ENCODE data around the gene MSANTD1. TPM values are rescaled to one million over a fixed set of nuclear protein-coding genes. Genes with fewer than 3 reads are reported as not detected.

The MSANTD1 gene
- total and polyA plus RNA-seq, 4 donors = 0.05 to 1.2 (median 0.23) TPM; not detected in 1

- no peak overlapping the region for H3K9ac ChIP-seq (ENCODE audit: low read depth in 1 of 2, low read length in 2 of 2)
- H3K27ac ChIP-seq (ENCODE audit: low read depth in 1 of 2, low read length in 2 of 2) = no peak overlapping the region
- H3K9me3 ChIP-seq (ENCODE audit: control insufficient read depth in 4 of 4, low read length in 3 of 4) = no peaks in the 10 kb centered on the region
- H3K27me3 ChIP-seq (ENCODE audit: control insufficient read depth in 4 of 4, insufficient read depth in 4 of 4, low read length in 3 of 4) = no peaks in the 10 kb centered on the region
- WGBS = 93% methylated on average over 15 of the region's 15 CpGs
- H3K36me3 ChIP-seq (ENCODE audit: control insufficient read depth in 4 of 4, insufficient read depth in 3 of 4, low read depth in 1 of 4, low read length in 3 of 4) = no peaks in the 10 kb centered on the region
- TF ChIP-seq GABPA (IDR thresholded peaks at IDR 0.05 in 1 of 2, conservative IDR thresholded peaks at IDR 0.05 in 1 of 2) (no peak), HNF4G (IDR thresholded peaks at IDR 0.05) (no peak), ATF3 (IDR thresholded peaks at IDR 0.05) (no peak), NR2F2 (IDR thresholded peaks at IDR 0.05) (no peak), SP1 (IDR thresholded peaks at IDR 0.05) (no peak), FOXA1 (IDR thresholded peaks at IDR 0.05) (no peak), EGR1 (IDR thresholded peaks at IDR 0.05; ENCODE audit: low read depth in 2 of 2) (no peak), FOXA2 (IDR thresholded peaks at IDR 0.05) (no peak), HNF4A (conservative IDR thresholded peaks at IDR 0.05) (no peak)
- TF ChIP-seq, protein P1, sequence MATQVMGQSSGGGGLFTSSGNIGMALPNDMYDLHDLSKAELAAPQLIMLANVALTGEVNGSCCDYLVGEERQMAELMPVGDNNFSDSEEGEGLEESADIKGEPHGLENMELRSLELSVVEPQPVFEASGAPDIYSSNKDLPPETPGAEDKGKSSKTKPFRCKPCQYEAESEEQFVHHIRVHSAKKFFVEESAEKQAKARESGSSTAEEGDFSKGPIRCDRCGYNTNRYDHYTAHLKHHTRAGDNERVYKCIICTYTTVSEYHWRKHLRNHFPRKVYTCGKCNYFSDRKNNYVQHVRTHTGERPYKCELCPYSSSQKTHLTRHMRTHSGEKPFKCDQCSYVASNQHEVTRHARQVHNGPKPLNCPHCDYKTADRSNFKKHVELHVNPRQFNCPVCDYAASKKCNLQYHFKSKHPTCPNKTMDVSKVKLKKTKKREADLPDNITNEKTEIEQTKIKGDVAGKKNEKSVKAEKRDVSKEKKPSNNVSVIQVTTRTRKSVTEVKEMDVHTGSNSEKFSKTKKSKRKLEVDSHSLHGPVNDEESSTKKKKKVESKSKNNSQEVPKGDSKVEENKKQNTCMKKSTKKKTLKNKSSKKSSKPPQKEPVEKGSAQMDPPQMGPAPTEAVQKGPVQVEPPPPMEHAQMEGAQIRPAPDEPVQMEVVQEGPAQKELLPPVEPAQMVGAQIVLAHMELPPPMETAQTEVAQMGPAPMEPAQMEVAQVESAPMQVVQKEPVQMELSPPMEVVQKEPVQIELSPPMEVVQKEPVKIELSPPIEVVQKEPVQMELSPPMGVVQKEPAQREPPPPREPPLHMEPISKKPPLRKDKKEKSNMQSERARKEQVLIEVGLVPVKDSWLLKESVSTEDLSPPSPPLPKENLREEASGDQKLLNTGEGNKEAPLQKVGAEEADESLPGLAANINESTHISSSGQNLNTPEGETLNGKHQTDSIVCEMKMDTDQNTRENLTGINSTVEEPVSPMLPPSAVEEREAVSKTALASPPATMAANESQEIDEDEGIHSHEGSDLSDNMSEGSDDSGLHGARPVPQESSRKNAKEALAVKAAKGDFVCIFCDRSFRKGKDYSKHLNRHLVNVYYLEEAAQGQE (IDR thresholded peaks at IDR 0.05) = no peak
- no peak for DNase-seq (ENCODE audit: low spot score)
- peaks cover 0 to 5% (median 2%) of the 10 kb centered on the region in 4 donors for H3K4me1 ChIP-seq (ENCODE audit: control insufficient read depth in 4 of 4, insufficient read depth in 4 of 4, low read length in 3 of 4)
- H3K4me3 ChIP-seq (ENCODE audit: low read depth in 1 of 3, low read length in 3 of 3) = no peak overlapping the region
Measured at GRCh38 chr4:3303923-3304710, 55.2 kb downstream of the MSANTD1 start.

DNA sequence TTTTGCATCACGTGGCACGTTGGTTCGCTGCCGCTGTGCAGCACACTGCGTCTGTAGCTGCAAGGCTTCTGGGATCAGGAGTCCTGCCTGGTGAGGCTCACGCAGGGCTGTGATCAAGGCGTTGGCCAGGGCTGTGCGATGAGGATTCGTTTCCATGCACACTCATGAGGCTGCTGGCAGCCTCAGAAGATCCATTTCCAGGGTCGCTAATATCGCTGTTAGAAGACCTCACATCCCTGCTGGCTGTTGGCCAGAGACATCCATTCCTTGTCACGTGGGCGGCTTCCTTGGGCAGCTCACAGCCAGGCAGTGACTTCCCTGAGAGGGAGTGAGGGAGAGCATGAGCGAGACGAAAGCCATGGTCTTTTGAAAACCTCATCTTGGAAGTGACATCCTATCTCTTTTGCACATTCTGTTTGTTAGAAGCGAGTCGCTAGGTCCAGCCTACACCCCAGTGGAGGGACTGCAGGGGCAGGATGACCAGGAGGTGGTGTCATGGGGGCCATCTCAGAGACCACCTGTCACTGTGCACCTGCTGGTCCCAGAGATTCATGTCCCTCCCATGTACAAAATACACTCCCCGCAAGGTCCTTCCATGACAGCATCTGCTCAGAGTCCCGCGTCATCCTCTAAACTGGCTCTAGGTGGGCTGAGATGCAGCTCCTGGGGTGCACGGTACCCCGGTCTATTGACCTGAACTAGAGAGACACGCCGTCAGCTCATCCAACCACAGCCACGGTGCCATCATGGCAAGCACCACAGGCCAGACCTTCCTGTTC is 56.1 kb downstream of the MSANTD1 start:
- no peak overlapping the region for H3K9ac ChIP-seq (ENCODE audit: low read depth in 1 of 2, low read length in 2 of 2)
- H3K27ac ChIP-seq (ENCODE audit: low read depth in 1 of 2, low read length in 2 of 2) = no peak overlapping the region
- H3K9me3 ChIP-seq (ENCODE audit: control insufficient read depth in 4 of 4, low read length in 3 of 4) = no peaks in the 10 kb centered on the region
- H3K4me3 ChIP-seq (ENCODE audit: low read depth in 1 of 3, low read length in 3 of 3) = no peak overlapping the region
- H3K27me3 ChIP-seq (ENCODE audit: control insufficient read depth in 4 of 4, insufficient read depth in 4 of 4, low read length in 3 of 4) = no peaks in the 10 kb centered on the region
- WGBS = 82% methylated on average over 25 of the region's 25 CpGs
- H3K4me1 ChIP-seq (ENCODE audit: control insufficient read depth in 4 of 4, insufficient read depth in 4 of 4, low read length in 3 of 4) = peaks cover 0 to 5% (median 0%) of the 10 kb centered on the region in 4 donors
- H3K36me3 ChIP-seq (ENCODE audit: control insufficient read depth in 4 of 4, insufficient read depth in 3 of 4, low read depth in 1 of 4, low read length in 3 of 4) = no peaks in the 10 kb centered on the region
- no peak for DNase-seq (ENCODE audit: low spot score)
- TF ChIP-seq RXRA (IDR thresholded peaks at IDR 0.05) (no peak), YY1 (IDR thresholded peaks at IDR 0.05) (no peak), EGR1 (IDR thresholded peaks at IDR 0.05; ENCODE audit: low read depth in 2 of 2) (no peak), MAX (IDR thresholded peaks at IDR 0.05) (no peak), HNF4G (IDR thresholded peaks at IDR 0.05) (no peak), HNF4A (conservative IDR thresholded peaks at IDR 0.05) (no peak), FOXA2 (IDR thresholded peaks at IDR 0.05) (no peak), NR2F2 (IDR thresholded peaks at IDR 0.05) (no peak), RAD21 (IDR thresholded peaks at IDR 0.05) (no peak), FOXA1 (IDR thresholded peaks at IDR 0.05) (no peak), TAF1 (conservative IDR thresholded peaks at IDR 0.05) (no peak), GABPA (IDR thresholded peaks at IDR 0.05 in 1 of 2, conservative IDR thresholded peaks at IDR 0.05 in 1 of 2) (no peak), ATF3 (IDR thresholded peaks at IDR 0.05) (no peak), CTCF (IDR thresholded peaks at IDR 0.05; ENCODE audit: low read depth, low read length, missing input control) (no peak), SP1 (IDR thresholded peaks at IDR 0.05) (no peak), JUND (IDR thresholded peaks at IDR 0.05) (no peak)
- TF ChIP-seq, protein P1 (IDR thresholded peaks at IDR 0.05) = no peak
